H1 (cell line): ENCODE measurements around the gene EXTL1. TPM values are rescaled to one million over a fixed set of nuclear protein-coding genes. Genes with fewer than 3 reads are reported as not detected.

Experiments used
- FOSL1 ChIP-seq: IDR thresholded peaks from 2 replicates; pipeline ENCODE4 v1.6.1; 2011; ENCODE audit warnings: mild to moderate bottlenecking, low read depth, low read length, moderate library complexity; ENCODE audit not compliant: insufficient read depth
- JUND ChIP-seq: IDR thresholded peaks from 2 replicates; pipeline ENCODE4 v1.6.1; 2011; ENCODE audit warnings: mild to moderate bottlenecking, improper control_type of control experiment, low read length
- RXRA ChIP-seq: IDR thresholded peaks from 2 replicates; pipeline ENCODE4 v1.6.1; 2011; ENCODE audit warnings: low read depth, mild to moderate bottlenecking, low read length, moderate library complexity; ENCODE audit not compliant: insufficient read depth
- polyA plus RNA-seq, 7 experiments: library from polyadenylated mRNA; depleted of rRNA in 3 of 7; stranded (reverse) in 5 of 7; unstranded in 2 of 7; fragments of >200 nt in 5 of 7; fragments of 200-250 nt in 2 of 7; gene quantifications; 1 replicate in 5 of 7; 2 replicates in 1 of 7; 4 replicates in 1 of 7; pipeline versions ENCODE4 v1.2.1 to v1.2.3, GENCODE V29; 2011 to 2013; ENCODE audit warnings: missing spikeins in 2 of 7, mixed read lengths in 2 of 7
- total RNA-seq: library from RNA; stranded (reverse); fragmentation: NEBNext Ultra II Directional; extraction: Animal tissue kit (Norgen Biotek cat#: 25700); gene quantifications from 2 replicates; pipeline ENCODE4 v1.2.1, GENCODE V29; 2021
- TF ChIP-seq, protein P1 (sequence below): fragments of 300-600 bp; sonication (generic); IDR thresholded peaks from 2 replicates; pipeline ENCODE4 v1.7.1; 2012; ENCODE audit warnings: low read length, moderate library complexity, mild to moderate bottlenecking, inconsistent platforms; ENCODE audit not compliant: insufficient replicate concordance

EXTL1 gene
- total and polyA plus RNA-seq, 2 of the 8 experiments (the other 6 are each of a cell fraction or from before 2014, with no cell fraction given): 0.89 to 1.2 TPM

DNA sequence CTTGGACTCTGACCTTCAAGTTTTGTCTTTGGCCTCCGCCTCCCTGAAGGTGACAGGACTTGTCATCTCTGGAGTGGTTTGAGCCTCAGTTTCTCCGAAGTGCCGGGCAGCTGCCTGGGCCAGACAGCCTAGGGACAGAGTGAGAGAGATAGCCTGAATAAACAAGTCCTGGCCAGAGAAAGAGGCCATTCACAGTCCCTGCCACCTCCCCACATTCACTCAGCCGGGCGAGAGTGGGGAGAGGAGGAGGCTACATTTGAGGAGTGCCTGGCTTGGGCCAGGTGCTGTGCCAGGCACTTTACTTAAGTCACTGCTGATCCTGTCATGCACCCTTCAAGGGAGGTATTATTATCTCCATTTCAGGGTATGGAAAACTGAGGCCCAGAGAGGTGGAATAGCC is 3.5 kb downstream of the EXTL1 start (continued):
- TF ChIP-seq, protein P1, sequence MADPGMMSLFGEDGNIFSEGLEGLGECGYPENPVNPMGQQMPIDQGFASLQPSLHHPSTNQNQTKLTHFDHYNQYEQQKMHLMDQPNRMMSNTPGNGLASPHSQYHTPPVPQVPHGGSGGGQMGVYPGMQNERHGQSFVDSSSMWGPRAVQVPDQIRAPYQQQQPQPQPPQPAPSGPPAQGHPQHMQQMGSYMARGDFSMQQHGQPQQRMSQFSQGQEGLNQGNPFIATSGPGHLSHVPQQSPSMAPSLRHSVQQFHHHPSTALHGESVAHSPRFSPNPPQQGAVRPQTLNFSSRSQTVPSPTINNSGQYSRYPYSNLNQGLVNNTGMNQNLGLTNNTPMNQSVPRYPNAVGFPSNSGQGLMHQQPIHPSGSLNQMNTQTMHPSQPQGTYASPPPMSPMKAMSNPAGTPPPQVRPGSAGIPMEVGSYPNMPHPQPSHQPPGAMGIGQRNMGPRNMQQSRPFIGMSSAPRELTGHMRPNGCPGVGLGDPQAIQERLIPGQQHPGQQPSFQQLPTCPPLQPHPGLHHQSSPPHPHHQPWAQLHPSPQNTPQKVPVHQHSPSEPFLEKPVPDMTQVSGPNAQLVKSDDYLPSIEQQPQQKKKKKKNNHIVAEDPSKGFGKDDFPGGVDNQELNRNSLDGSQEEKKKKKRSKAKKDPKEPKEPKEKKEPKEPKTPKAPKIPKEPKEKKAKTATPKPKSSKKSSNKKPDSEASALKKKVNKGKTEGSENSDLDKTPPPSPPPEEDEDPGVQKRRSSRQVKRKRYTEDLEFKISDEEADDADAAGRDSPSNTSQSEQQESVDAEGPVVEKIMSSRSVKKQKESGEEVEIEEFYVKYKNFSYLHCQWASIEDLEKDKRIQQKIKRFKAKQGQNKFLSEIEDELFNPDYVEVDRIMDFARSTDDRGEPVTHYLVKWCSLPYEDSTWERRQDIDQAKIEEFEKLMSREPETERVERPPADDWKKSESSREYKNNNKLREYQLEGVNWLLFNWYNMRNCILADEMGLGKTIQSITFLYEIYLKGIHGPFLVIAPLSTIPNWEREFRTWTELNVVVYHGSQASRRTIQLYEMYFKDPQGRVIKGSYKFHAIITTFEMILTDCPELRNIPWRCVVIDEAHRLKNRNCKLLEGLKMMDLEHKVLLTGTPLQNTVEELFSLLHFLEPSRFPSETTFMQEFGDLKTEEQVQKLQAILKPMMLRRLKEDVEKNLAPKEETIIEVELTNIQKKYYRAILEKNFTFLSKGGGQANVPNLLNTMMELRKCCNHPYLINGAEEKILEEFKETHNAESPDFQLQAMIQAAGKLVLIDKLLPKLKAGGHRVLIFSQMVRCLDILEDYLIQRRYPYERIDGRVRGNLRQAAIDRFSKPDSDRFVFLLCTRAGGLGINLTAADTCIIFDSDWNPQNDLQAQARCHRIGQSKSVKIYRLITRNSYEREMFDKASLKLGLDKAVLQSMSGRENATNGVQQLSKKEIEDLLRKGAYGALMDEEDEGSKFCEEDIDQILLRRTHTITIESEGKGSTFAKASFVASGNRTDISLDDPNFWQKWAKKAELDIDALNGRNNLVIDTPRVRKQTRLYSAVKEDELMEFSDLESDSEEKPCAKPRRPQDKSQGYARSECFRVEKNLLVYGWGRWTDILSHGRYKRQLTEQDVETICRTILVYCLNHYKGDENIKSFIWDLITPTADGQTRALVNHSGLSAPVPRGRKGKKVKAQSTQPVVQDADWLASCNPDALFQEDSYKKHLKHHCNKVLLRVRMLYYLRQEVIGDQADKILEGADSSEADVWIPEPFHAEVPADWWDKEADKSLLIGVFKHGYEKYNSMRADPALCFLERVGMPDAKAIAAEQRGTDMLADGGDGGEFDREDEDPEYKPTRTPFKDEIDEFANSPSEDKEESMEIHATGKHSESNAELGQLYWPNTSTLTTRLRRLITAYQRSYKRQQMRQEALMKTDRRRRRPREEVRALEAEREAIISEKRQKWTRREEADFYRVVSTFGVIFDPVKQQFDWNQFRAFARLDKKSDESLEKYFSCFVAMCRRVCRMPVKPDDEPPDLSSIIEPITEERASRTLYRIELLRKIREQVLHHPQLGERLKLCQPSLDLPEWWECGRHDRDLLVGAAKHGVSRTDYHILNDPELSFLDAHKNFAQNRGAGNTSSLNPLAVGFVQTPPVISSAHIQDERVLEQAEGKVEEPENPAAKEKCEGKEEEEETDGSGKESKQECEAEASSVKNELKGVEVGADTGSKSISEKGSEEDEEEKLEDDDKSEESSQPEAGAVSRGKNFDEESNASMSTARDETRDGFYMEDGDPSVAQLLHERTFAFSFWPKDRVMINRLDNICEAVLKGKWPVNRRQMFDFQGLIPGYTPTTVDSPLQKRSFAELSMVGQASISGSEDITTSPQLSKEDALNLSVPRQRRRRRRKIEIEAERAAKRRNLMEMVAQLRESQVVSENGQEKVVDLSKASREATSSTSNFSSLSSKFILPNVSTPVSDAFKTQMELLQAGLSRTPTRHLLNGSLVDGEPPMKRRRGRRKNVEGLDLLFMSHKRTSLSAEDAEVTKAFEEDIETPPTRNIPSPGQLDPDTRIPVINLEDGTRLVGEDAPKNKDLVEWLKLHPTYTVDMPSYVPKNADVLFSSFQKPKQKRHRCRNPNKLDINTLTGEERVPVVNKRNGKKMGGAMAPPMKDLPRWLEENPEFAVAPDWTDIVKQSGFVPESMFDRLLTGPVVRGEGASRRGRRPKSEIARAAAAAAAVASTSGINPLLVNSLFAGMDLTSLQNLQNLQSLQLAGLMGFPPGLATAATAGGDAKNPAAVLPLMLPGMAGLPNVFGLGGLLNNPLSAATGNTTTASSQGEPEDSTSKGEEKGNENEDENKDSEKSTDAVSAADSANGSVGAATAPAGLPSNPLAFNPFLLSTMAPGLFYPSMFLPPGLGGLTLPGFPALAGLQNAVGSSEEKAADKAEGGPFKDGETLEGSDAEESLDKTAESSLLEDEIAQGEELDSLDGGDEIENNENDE: no peak
- TF ChIP-seq RXRA (no peak), FOSL1 (no peak), JUND (no peak)
